NCI-H2196 (cell line): ENCODE data around the gene ANKRD12.
"Not testable (repeated sequence)": the region's sequence is repeated elsewhere in the genome, so short reads cannot be mapped to it uniquely, and the experiment has no call there.

Source experiments
- DNase-seq: peaks from one replicate; lab custom pipeline; 2025; ENCODE audit not compliant: unreplicated experiment; lab: John Stamatoyannopoulos, UW

ANKRD12 gene

GRCh38 chr18:9136315-9137155, at the start of gene ANKRD12:
TSS of gene ANKRD12 (plus strand) at chr18:9136781. CDS start at chr18:9182433, 45,652 bp downstream.
- peak; percentile 99 for DNase-seq

GRCh38 chr18:9087144-9087543, 49.4 kb upstream of the ANKRD12 start:
- no peak for DNase-seq

- no peak for DNase-seq
These were observed 48.3 kb upstream of the ANKRD12 start for GRCh38 chr18:9088252-9088651.

- not testable (repeated sequence) for DNase-seq
These were observed 47.9 kb upstream of the ANKRD12 start for GRCh38 chr18:9088727-9089126.

- DNase-seq, result no peak
These were observed 46.0 kb upstream of the ANKRD12 start for GRCh38 chr18:9090578-9090977.

GRCh38 chr18:9091066-9091476, 45.5 kb upstream of the ANKRD12 start:
- DNase-seq, result no peak

- no peak for DNase-seq
These were observed 43.9 kb upstream of the ANKRD12 start for GRCh38 chr18:9092665-9093064.

- DNase-seq, result not testable (repeated sequence)
These were observed 43.5 kb upstream of the ANKRD12 start for GRCh38 chr18:9093109-9093508.

- DNase-seq, result no peak
These were observed 42.0 kb upstream of the ANKRD12 start for GRCh38 chr18:9094307-9095226.

- DNase-seq, result no peak
These were observed 41.1 kb upstream of the ANKRD12 start for GRCh38 chr18:9095297-9096006.

GRCh38 chr18:9096007-9096371, 40.6 kb upstream of the ANKRD12 start:
- no peak for DNase-seq

GRCh38 chr18:9096685-9097084, 39.9 kb upstream of the ANKRD12 start:
- DNase-seq, result no peak

GRCh38 chr18:9097349-9097748, 39.2 kb upstream of the ANKRD12 start:
- no peak for DNase-seq

GRCh38 chr18:9100796-9101195, 35.8 kb upstream of the ANKRD12 start:
- no peak for DNase-seq

- peak; percentile 38 for DNase-seq
These were observed 34.7 kb upstream of the ANKRD12 start for GRCh38 chr18:9101730-9102507.

- DNase-seq, result peak; percentile 100
These were observed 33.8 kb upstream of the ANKRD12 start, which contains the start of gene NDUFV2 for GRCh38 chr18:9102508-9103375. TSS of gene NDUFV2 (plus strand) at chr18:9102699. CDS start at chr18:9102744, 45 bp downstream.

GRCh38 chr18:9103376-9103873, 33.2 kb upstream of the ANKRD12 start:
- DNase-seq, result no peak

- no peak for DNase-seq
These were observed 32.2 kb upstream of the ANKRD12 start for GRCh38 chr18:9104244-9104901.

GRCh38 chr18:9105420-9105819, 31.2 kb upstream of the ANKRD12 start:
- no peak for DNase-seq
